Glutamatergic neuron (in vitro differentiated cells): ENCODE results near the gene MBNL1. TPM values are rescaled to one million over a fixed set of nuclear protein-coding genes. Genes with fewer than 3 reads are reported as not detected.

Experiments used
- DNase-seq: peaks from one replicate; pipeline ENCODE4 v3.0.0; 2022
- H3K27ac Mint-ChIP-seq: one replicate; pipeline ENCODE4 v1.8.0; 2020; ENCODE audit warnings: mild to moderate bottlenecking, mixed read lengths, inconsistent platforms; ENCODE audit not compliant: unreplicated experiment
- H3K27me3 Mint-ChIP-seq: one replicate; pipeline ENCODE4 v1.8.0; 2020; ENCODE audit warnings: mild to moderate bottlenecking, moderate library complexity, mixed read lengths, inconsistent platforms; ENCODE audit not compliant: unreplicated experiment
- H3K36me3 Mint-ChIP-seq: one replicate; pipeline ENCODE4 v1.8.0; 2020; ENCODE audit warnings: mild to moderate bottlenecking, mixed read lengths, inconsistent platforms; ENCODE audit not compliant: unreplicated experiment
- H3K4me1 Mint-ChIP-seq: one replicate; pipeline ENCODE4 v1.8.0; 2020; ENCODE audit warnings: mild to moderate bottlenecking, low read depth, mixed read lengths, inconsistent platforms; ENCODE audit not compliant: unreplicated experiment
- H3K4me3 Mint-ChIP-seq: one replicate; pipeline ENCODE4 v1.8.0; 2020; ENCODE audit warnings: mild to moderate bottlenecking, mixed read lengths, inconsistent platforms; ENCODE audit not compliant: unreplicated experiment
- H3K9me3 Mint-ChIP-seq: one replicate; pipeline ENCODE4 v1.8.0; 2020; ENCODE audit warnings: mild to moderate bottlenecking, moderate library complexity, mixed read lengths, inconsistent platforms; ENCODE audit not compliant: unreplicated experiment
- CTCF ChIP-seq: fragments of 200-600 bp; sonication (generic); IDR thresholded peaks from one replicate; pipeline ENCODE4 v1.5.0; 2021; ENCODE audit not compliant: partially characterized antibody, unreplicated experiment
- total RNA-seq: library from RNA; stranded (reverse); fragmentation: NEBNext Ultra II Directional; extraction: Animal tissue kit (Norgen Biotek cat#: 25700); gene quantifications from one replicate; pipeline ENCODE4 v1.2.1, GENCODE V29; 2021; ENCODE audit not compliant: unreplicated experiment

MBNL1 gene
- total RNA-seq, 1 donor from 2014 or later = 36.6 TPM

- H3K36me3 Mint-ChIP-seq = no peaks in the 10 kb centered on the region
- no peaks in the 10 kb centered on the region for H3K9me3 Mint-ChIP-seq
- H3K27ac Mint-ChIP-seq = no peak overlapping the region
- TF ChIP-seq CTCF = no peak
- no peaks in the 10 kb centered on the region for H3K27me3 Mint-ChIP-seq
- no peak for DNase-seq
- H3K4me3 Mint-ChIP-seq = no peak overlapping the region
- H3K4me1 Mint-ChIP-seq = peaks cover 34% of the 10 kb centered on the region
Observed at GRCh38 chr3:152318512-152318911, 49.8 kb downstream of the MBNL1 start.

DNA sequence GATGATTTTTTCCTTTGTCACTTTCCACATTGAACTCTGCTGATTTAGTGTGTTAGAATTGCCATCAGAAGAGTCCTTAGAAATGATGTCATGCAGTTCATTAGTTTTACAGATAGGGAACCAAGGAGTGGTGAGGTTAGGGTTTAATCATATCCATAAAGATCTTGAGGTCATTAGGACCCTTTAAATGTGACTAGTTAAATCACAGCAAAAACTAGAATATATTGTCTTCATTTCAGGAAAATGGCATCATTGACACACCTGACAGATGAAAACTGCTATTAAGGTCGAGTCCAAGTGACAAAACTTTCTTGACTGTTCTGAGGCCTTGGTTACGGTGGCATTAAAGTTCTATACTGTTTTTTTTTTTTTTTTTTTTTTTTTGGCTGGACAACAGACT lies 50.5 kb downstream of the MBNL1 start:
- peaks cover 33% of the 10 kb centered on the region for H3K4me1 Mint-ChIP-seq
- H3K36me3 Mint-ChIP-seq = no peaks in the 10 kb centered on the region
- H3K27me3 Mint-ChIP-seq = no peaks in the 10 kb centered on the region
- H3K27ac Mint-ChIP-seq = no peak overlapping the region
- no peak for DNase-seq
- H3K9me3 Mint-ChIP-seq = no peaks in the 10 kb centered on the region
- TF ChIP-seq CTCF = no peak
- no peak overlapping the region for H3K4me3 Mint-ChIP-seq

DNA sequence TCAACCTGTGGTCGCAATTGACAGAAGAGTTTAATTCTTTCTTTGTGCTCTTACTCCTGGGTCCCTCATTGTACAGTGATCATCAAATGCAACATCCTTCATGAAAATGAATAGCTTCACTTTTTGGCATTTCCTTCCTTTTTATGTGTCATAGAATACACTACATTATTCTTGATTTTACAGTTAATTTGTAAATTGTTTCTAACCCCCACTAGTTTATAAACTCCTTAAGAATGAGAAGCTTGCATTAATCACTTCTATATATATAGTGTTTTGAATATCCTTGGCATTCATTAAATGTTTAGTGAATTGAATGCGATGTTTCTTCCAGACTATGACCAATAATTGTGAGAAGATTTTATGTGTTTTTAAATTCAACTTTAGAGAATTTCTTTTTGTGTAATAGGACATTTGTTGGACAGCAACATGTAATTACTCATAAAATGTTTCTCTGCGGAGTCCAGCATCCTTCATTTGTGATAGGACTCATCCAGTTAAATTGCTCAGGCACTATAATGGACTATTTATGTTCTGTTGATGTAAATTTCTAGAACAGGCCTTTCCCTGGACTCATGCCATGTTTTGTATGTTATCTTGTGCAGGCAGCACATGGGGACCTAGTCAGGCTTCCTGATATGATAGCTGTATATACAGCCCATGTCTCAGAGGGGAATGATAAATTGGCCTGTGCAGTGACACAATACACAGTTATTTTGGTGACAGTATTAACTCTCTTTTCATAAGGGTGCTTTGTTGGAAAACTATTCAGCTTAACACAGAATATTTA lies 51.3 kb downstream of the MBNL1 start:
- no peaks in the 10 kb centered on the region for H3K9me3 Mint-ChIP-seq
- no peak overlapping the region for H3K4me3 Mint-ChIP-seq
- TF ChIP-seq CTCF = no peak
- peaks cover 28% of the 10 kb centered on the region for H3K4me1 Mint-ChIP-seq
- no peaks in the 10 kb centered on the region for H3K27me3 Mint-ChIP-seq
- no peak overlapping the region for H3K27ac Mint-ChIP-seq
- no peaks in the 10 kb centered on the region for H3K36me3 Mint-ChIP-seq
- no peak for DNase-seq

DNA sequence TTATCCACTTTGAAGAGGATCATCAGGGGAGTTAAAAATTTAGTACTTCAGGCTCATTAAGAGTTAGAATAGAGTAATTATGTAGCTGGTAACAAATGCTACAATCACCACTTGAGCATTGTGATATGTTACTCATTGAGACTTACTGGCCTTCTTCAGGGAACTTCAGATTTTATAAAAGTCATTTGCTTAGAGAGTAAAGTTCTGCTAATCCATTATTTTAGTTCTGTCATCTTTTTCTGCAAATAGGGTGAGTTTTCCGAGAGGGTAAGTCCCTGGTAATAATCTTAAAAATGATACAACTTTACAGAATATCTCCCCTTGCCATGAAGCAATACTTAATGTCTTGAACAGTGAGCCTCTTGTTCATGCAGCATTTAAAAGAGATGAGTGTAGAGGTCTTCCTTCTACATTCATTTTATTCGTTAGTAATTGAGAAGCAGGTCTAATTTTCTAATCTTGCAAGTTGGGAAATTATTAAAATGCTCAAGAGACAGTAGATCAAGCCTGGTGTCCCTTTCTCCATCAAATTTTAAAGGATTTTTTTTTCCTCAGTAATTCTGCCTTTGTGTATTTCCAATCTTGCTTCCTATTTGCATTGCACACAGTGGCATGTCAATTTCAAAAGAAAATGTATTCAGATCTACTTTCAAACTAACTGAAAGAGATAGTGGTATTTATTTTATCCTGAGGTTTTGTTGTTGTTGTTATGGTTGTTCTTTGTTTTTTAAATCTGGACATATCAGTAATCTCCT lies 52.6 kb downstream of the MBNL1 start:
- H3K27ac Mint-ChIP-seq = no peak overlapping the region
- no peaks in the 10 kb centered on the region for H3K27me3 Mint-ChIP-seq
- DNase-seq = no peak
- TF ChIP-seq CTCF = no peak
- no peaks in the 10 kb centered on the region for H3K9me3 Mint-ChIP-seq
- H3K36me3 Mint-ChIP-seq = no peaks in the 10 kb centered on the region
- H3K4me3 Mint-ChIP-seq = no peak overlapping the region
- peaks cover 21% of the 10 kb centered on the region for H3K4me1 Mint-ChIP-seq

DNA sequence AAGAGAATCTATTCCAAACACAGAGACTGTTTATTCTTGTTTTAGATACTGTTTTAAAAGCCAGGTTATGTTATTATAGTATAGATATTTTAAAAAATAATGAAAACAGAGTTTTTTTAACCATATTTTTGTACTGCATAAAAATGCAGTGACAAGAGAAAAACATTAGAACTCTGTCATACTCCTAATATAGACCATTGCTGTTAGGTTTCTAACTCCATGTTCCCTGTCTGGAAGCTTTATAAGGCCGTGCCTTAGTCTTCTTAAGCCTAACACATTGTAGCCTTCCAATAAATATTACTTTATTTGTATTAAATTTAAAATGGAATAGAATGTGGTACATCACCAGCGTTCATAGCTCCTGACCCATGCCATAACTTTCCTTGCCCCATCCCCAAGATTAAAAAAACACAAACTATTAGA lies 53.2 kb downstream of the MBNL1 start:
- no peaks in the 10 kb centered on the region for H3K27me3 Mint-ChIP-seq
- H3K9me3 Mint-ChIP-seq = no peaks in the 10 kb centered on the region
- H3K4me3 Mint-ChIP-seq = no peak overlapping the region
- TF ChIP-seq CTCF = no peak
- peaks cover 21% of the 10 kb centered on the region for H3K4me1 Mint-ChIP-seq
- no peak for DNase-seq
- no peak overlapping the region for H3K27ac Mint-ChIP-seq
- no peaks in the 10 kb centered on the region for H3K36me3 Mint-ChIP-seq
